H1 (cell line): ENCODE results near the gene RBM4. TPM values are rescaled to one million over a fixed set of nuclear protein-coding genes. Genes with fewer than 3 reads are reported as not detected.

Source experiments
- CTCF ChIA-PET: fragments of 300-600 bp; sonication (Branson Sonifier 250); formaldehyde crosslinking; loops from one replicate; lab custom pipeline; 2021; ENCODE audit not compliant: partially characterized antibody; lab: Charles Lee
- POLR2A ChIA-PET: fragments of 300-600 bp; sonication (Branson Sonifier 250); formaldehyde crosslinking; loops from one replicate; lab custom pipeline; 2021; ENCODE audit warnings: inconsistent platforms; ENCODE audit not compliant: partially characterized antibody; lab: Charles Lee
- DNase-seq, 2 experiments: peaks; one replicate each; pipeline versions ENCODE4 v3.0.0 to v3.0.0-alpha.2; 2010 to 2022; ENCODE audit warnings: low spot score in 2 of 2, low read depth in 1 of 2, mixed read lengths in 1 of 2
- FAIRE-seq: peaks from 2 replicates; lab custom pipeline; 2011; peaks lifted over from hg19 to GRCh38; lab: Jason Lieb, UNC
- H2AFZ ChIP-seq: 2 replicates; pipeline ENCODE4 v1.8.1; 2012; ENCODE audit warnings: low read length, inconsistent platforms
- H2AK5ac ChIP-seq: 2 replicates; pipeline ENCODE4 v1.6.1; 2013; ENCODE audit warnings: low read depth, low read length
- H2BK120ac ChIP-seq: replicated peaks from 2 replicates; pipeline ENCODE3; 2013; ENCODE audit warnings: low read depth, low read length, inconsistent platforms
- H2BK12ac ChIP-seq: 2 replicates; pipeline ENCODE4 v1.6.1; 2013; ENCODE audit warnings: low read depth, low read length
- H2BK15ac ChIP-seq: 2 replicates; pipeline ENCODE4 v1.6.1; 2013; ENCODE audit warnings: low read length
- H2BK20ac ChIP-seq: 2 replicates; pipeline ENCODE4 v1.6.1; 2013; ENCODE audit warnings: low read length
- H2BK5ac ChIP-seq: 2 replicates; pipeline ENCODE4 v1.6.1; 2013; ENCODE audit warnings: low read depth, low read length
- H3K14ac ChIP-seq: 2 replicates; pipeline ENCODE4 v1.6.1; 2013; ENCODE audit warnings: inconsistent platforms; ENCODE audit not compliant: insufficient read length
- H3K18ac ChIP-seq: 2 replicates; pipeline ENCODE4 v1.6.1; 2013; ENCODE audit warnings: low read length; ENCODE audit errors: extremely low read depth
- H3K23ac ChIP-seq: 2 replicates; pipeline ENCODE4 v1.6.1; 2013; ENCODE audit warnings: inconsistent platforms; ENCODE audit not compliant: insufficient read length
- H3K23me2 ChIP-seq: 2 replicates; pipeline ENCODE4 v1.6.1; 2013; ENCODE audit warnings: low read depth, low read length
- H3K27ac ChIP-seq: 2 replicates; pipeline ENCODE4 v1.6.1; 2011; ENCODE audit warnings: low read depth, low read length, inconsistent platforms
- H3K27me3 ChIP-seq, 4 experiments: replicated peaks in 1 of 4; 1 replicate in 1 of 4; 2 replicates in 3 of 4; pipeline versions ENCODE4 v1.6.1 to v1.8.1; 2011 to 2013; ENCODE audit warnings: low read length in 3 of 4, mild to moderate bottlenecking in 3 of 4, inconsistent platforms in 2 of 4, mixed read lengths in 2 of 4, moderate library complexity in 1 of 4; ENCODE audit not compliant: control insufficient read depth in 3 of 4, insufficient read depth in 3 of 4; ENCODE audit errors: extremely low read depth in 1 of 4
- H3K36me3 ChIP-seq, 4 experiments: 2 replicates each; pipeline versions ENCODE4 v1.6.1 to v1.8.1; 2011 to 2013; ENCODE audit warnings: mild to moderate bottlenecking in 4 of 4, low read length in 3 of 4, moderate library complexity in 2 of 4, control low read depth in 1 of 4, inconsistent platforms in 1 of 4; ENCODE audit not compliant: insufficient read depth in 4 of 4, control insufficient read depth in 2 of 4
- H3K4ac ChIP-seq: replicated peaks from 2 replicates; pipeline ENCODE3; 2013; ENCODE audit warnings: low read length, low read depth, mixed read lengths, inconsistent platforms; ENCODE audit not compliant: insufficient read length
- H3K4me1 ChIP-seq, 4 experiments: replicated peaks in 1 of 4; 1 replicate in 1 of 4; 2 replicates in 3 of 4; pipeline versions ENCODE4 v1.6.1 to v1.8.1; 2011 to 2013; ENCODE audit warnings: low read length in 3 of 4, inconsistent platforms in 2 of 4, mixed read lengths in 1 of 4; ENCODE audit not compliant: insufficient read depth in 4 of 4, control insufficient read depth in 3 of 4
- H3K4me2 ChIP-seq, 2 experiments: 2 replicates each; pipeline versions ENCODE4 v1.6.1 to v1.8.1; 2011 to 2013; ENCODE audit warnings: low read depth in 2 of 2, low read length in 2 of 2, control low read depth in 1 of 2, inconsistent platforms in 1 of 2, mild to moderate bottlenecking in 1 of 2; ENCODE audit not compliant: insufficient read depth in 1 of 2
- H3K4me3 ChIP-seq, 4 experiments: fragments of 200-600, 300-600 bp in 1 of 4; sonication (generic), shearing (Covaris generic), sonication (Bioruptor Twin) in 1 of 4; 2 replicates each; pipeline versions ENCODE4 v1.5.1 to v1.8.1; 2011 to 2016; ENCODE audit warnings: low read length in 4 of 4, low read depth in 3 of 4, control low read depth in 2 of 4, inconsistent platforms in 2 of 4, mild to moderate bottlenecking in 2 of 4, mixed read lengths in 1 of 4, moderate library complexity in 1 of 4; ENCODE audit not compliant: insufficient read depth in 2 of 4; ENCODE audit errors: extremely low read depth in 1 of 4
- H3K56ac ChIP-seq: replicated peaks from 2 replicates; pipeline ENCODE3; 2013; ENCODE audit warnings: low read depth, mild to moderate bottlenecking, mixed read lengths, low read length, inconsistent platforms; ENCODE audit not compliant: insufficient read length
- H3K79me1 ChIP-seq: 2 replicates; pipeline ENCODE4 v1.6.1; 2013; ENCODE audit warnings: low read depth, low read length, control low read depth
- H3K79me2 ChIP-seq, 2 experiments: 2 replicates each; pipeline versions ENCODE4 v1.6.1 to v1.8.1; 2012 to 2013; ENCODE audit warnings: low read length in 2 of 2, mild to moderate bottlenecking in 2 of 2, inconsistent platforms in 1 of 2; ENCODE audit not compliant: insufficient read depth in 2 of 2, control insufficient read depth in 1 of 2
- H3K9ac ChIP-seq, 4 experiments: replicated peaks in 1 of 4; 1 replicate in 1 of 4; 2 replicates in 3 of 4; pipeline versions ENCODE4 v1.6.1 to v1.8.1; 2011 to 2013; ENCODE audit warnings: low read depth in 3 of 4, low read length in 3 of 4, control low read depth in 2 of 4, mild to moderate bottlenecking in 2 of 4, moderate library complexity in 2 of 4, inconsistent platforms in 1 of 4; ENCODE audit errors: extremely low read depth in 1 of 4
- H3K9me3 ChIP-seq, 2 experiments: 2 replicates each; pipeline versions ENCODE4 v1.6.1 to v1.8.1; 2012 to 2013; ENCODE audit warnings: mild to moderate bottlenecking in 2 of 2, moderate library complexity in 2 of 2, control low read depth in 1 of 2, inconsistent platforms in 1 of 2, low read depth in 1 of 2, low read length in 1 of 2, mixed read lengths in 1 of 2; ENCODE audit not compliant: insufficient read depth in 2 of 2
- H4K20me1 ChIP-seq, 2 experiments: replicated peaks in 1 of 2; 2 replicates each; pipeline versions ENCODE3 to v1.8.1; 2011 to 2013; ENCODE audit warnings: inconsistent platforms in 2 of 2, low read length in 2 of 2, mild to moderate bottlenecking in 1 of 2; ENCODE audit not compliant: insufficient read depth in 2 of 2, control insufficient read depth in 1 of 2
- H4K5ac ChIP-seq: 2 replicates; pipeline ENCODE4 v1.6.1; 2013; ENCODE audit warnings: low read length, low read depth, mixed read lengths, inconsistent platforms; ENCODE audit not compliant: insufficient read length
- H4K8ac ChIP-seq: 2 replicates; pipeline ENCODE4 v1.8.0; 2013; ENCODE audit warnings: mild to moderate bottlenecking, moderate library complexity, low read length, inconsistent platforms; ENCODE audit not compliant: insufficient read depth; ENCODE audit errors: extremely low read depth
- H4K91ac ChIP-seq: replicated peaks from 2 replicates; pipeline ENCODE3; 2013; ENCODE audit warnings: low read length, mixed read lengths, inconsistent platforms; ENCODE audit not compliant: insufficient read length
- HDAC6 ChIP-seq: IDR thresholded peaks from one replicate; pipeline ENCODE4 v1.7.1; 2012; ENCODE audit warnings: low read depth, mild to moderate bottlenecking, inconsistent platforms, low read length, moderate library complexity
- JUND ChIP-seq: IDR thresholded peaks from 2 replicates; pipeline ENCODE4 v1.6.1; 2011; ENCODE audit warnings: mild to moderate bottlenecking, improper control_type of control experiment, low read length
- KDM4A ChIP-seq: IDR thresholded peaks from one replicate; pipeline ENCODE4 v1.7.1; 2012; ENCODE audit warnings: low read depth, mild to moderate bottlenecking, moderate library complexity, low read length, inconsistent platforms; ENCODE audit not compliant: severe bottlenecking
- NANOG ChIP-seq: IDR thresholded peaks from 2 replicates; pipeline ENCODE4 v1.6.1; 2011; ENCODE audit warnings: low read length, low read depth, mild to moderate bottlenecking, inconsistent platforms; ENCODE audit not compliant: insufficient read depth, poor library complexity, severe bottlenecking
- POU5F1 ChIP-seq: IDR thresholded peaks from 2 replicates; pipeline ENCODE4 v1.6.1; 2011; ENCODE audit warnings: low read depth, mild to moderate bottlenecking, low read length, moderate library complexity
- SP2 ChIP-seq: IDR thresholded peaks from 2 replicates; pipeline ENCODE4 v1.6.1; 2012; ENCODE audit warnings: mild to moderate bottlenecking, low read length, inconsistent platforms
- WGBS, 2 experiments: shearing (Covaris generic) in 1 of 2; methylation state at CpG; one replicate each; pipeline versions ENCODE4 v1.1.6 to v1.1.7; 2013 to 2015; ENCODE audit warnings: low lambda C conversion rate in 2 of 2, mixed read lengths in 2 of 2, inconsistent platforms in 1 of 2, low coverage in 1 of 2, missing lambda C conversion rate in 1 of 2; ENCODE audit not compliant: insufficient replicate concordance in 2 of 2, insufficient coverage in 1 of 2, insufficient read length in 1 of 2; ENCODE audit errors: extremely low coverage in 1 of 2, missing lambda C conversion rate in 1 of 2; 5-methylcytosine and 5-hydroxymethylcytosine counted together
- polyA plus RNA-seq, 7 experiments: library from polyadenylated mRNA; depleted of rRNA in 3 of 7; stranded (reverse) in 5 of 7; unstranded in 2 of 7; fragments of >200 nt in 5 of 7; fragments of 200-250 nt in 2 of 7; gene quantifications; 1 replicate in 5 of 7; 2 replicates in 1 of 7; 4 replicates in 1 of 7; pipeline versions ENCODE4 v1.2.1 to v1.2.3, GENCODE V29; 2011 to 2013; ENCODE audit warnings: missing spikeins in 2 of 7, mixed read lengths in 2 of 7
- total RNA-seq: library from RNA; stranded (reverse); fragmentation: NEBNext Ultra II Directional; extraction: Animal tissue kit (Norgen Biotek cat#: 25700); gene quantifications from 2 replicates; pipeline ENCODE4 v1.2.1, GENCODE V29; 2021
- TF ChIP-seq, protein P1 (sequence below): IDR thresholded peaks from 2 replicates; pipeline ENCODE4 v1.6.1; 2012; ENCODE audit warnings: low read length, inconsistent platforms

The RBM4 gene
- total and polyA plus RNA-seq, 2 of the 8 experiments (the other 6 are each of a cell fraction or from before 2014, with no cell fraction given), result 192 to 330 TPM

- H3K4ac ChIP-seq, result no peak overlapping the region
- H3K14ac ChIP-seq, result no peak overlapping the region
- ChIA-PET CTCF (interaction anchor here (0.6 to 7.5 kb wide), 5 partner anchors 141 to 787 kb away, joined by 3 to 90 read pairs (median 4); no protein-coding TSS in a partner anchor), POLR2A (interaction anchor here (1.6 kb wide), 1 partner anchor 126 kb away, joined by 4 read pairs; no protein-coding TSS in a partner anchor)
- no peak overlapping the region for H3K18ac ChIP-seq
- H3K36me3 ChIP-seq, result peaks cover 29 to 64% (median 56%) of the 10 kb centered on the region in 4 experiments; a peak in 7 of 8 replicates
- H3K9me3 ChIP-seq, result no peaks in the 10 kb centered on the region
- H3K4me1 ChIP-seq, result peaks cover 0 to 3% (median 1%) of the 10 kb centered on the region in 4 experiments; a peak in 2 of 7 replicates
- FAIRE-seq (no peak), DNase-seq (no peak)
- H3K79me1 ChIP-seq, result no peaks in the 10 kb centered on the region
- TF ChIP-seq POU5F1, result no peak
- no peak for TF ChIP-seq JUND
- TF ChIP-seq, protein P1, sequence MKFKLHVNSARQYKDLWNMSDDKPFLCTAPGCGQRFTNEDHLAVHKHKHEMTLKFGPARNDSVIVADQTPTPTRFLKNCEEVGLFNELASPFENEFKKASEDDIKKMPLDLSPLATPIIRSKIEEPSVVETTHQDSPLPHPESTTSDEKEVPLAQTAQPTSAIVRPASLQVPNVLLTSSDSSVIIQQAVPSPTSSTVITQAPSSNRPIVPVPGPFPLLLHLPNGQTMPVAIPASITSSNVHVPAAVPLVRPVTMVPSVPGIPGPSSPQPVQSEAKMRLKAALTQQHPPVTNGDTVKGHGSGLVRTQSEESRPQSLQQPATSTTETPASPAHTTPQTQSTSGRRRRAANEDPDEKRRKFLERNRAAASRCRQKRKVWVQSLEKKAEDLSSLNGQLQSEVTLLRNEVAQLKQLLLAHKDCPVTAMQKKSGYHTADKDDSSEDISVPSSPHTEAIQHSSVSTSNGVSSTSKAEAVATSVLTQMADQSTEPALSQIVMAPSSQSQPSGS, result no peak
- TF ChIP-seq KDM4A, result no peak
- TF ChIP-seq SP2, result no peak
- TF ChIP-seq NANOG, result no peak
- TF ChIP-seq HDAC6, result no peak
- H4K20me1 ChIP-seq, result peaks cover 0 to 7% of the 10 kb centered on the region in 2 experiments
- no peak overlapping the region for H3K4me2 ChIP-seq
- H3K23me2 ChIP-seq, result no peaks in the 10 kb centered on the region
- no peak overlapping the region for H3K4me3 ChIP-seq
- no peaks in the 10 kb centered on the region for H3K79me2 ChIP-seq
- H2AFZ ChIP-seq, result no peak overlapping the region
- H4K91ac ChIP-seq, result no peak overlapping the region
- no peak overlapping the region for H2AK5ac ChIP-seq
- H3K27me3 ChIP-seq, result no peaks in the 10 kb centered on the region
- H4K8ac ChIP-seq, result peak overlapping the region; percentile 18; the same call in 1 of the 2 replicates
- no peak overlapping the region for H3K27ac ChIP-seq
- H2BK120ac ChIP-seq, result no peak overlapping the region
- H3K56ac ChIP-seq, result no peak overlapping the region
- no peak overlapping the region for H2BK12ac ChIP-seq
- H3K9ac ChIP-seq, result no peak overlapping the region
- no peak overlapping the region for H2BK15ac ChIP-seq
- H4K5ac ChIP-seq, result no peak overlapping the region
- no peak overlapping the region for H2BK20ac ChIP-seq
- 89% methylated on average over 37 of the region's 38 CpGs; no CpG with 5 or more reads in 1 of the 2 experiments for WGBS, 2 experiments
- no peak overlapping the region for H2BK5ac ChIP-seq
- no peak overlapping the region for H3K23ac ChIP-seq
Measured at GRCh38 chr11:66691311-66691980, 52.9 kb downstream of the RBM4 start.
